H9 (cell line): ENCODE results near the gene TRIB2. TPM values are rescaled to one million over a fixed set of nuclear protein-coding genes. Genes with fewer than 3 reads are reported as not detected.

ENCODE experiments used
- DNase-seq: peaks from one replicate; pipeline ENCODE4 v3.0.0-alpha.2; 2017
- H2AFZ ChIP-seq: one replicate; pipeline ENCODE4 v1.6.1; 2013; ENCODE audit warnings: mild to moderate bottlenecking, low read length, control low read depth, moderate library complexity
- H2AK5ac ChIP-seq: 2 replicates; pipeline ENCODE4 v1.6.1; 2013; ENCODE audit warnings: low read length, control low read depth, mixed read lengths; ENCODE audit not compliant: insufficient read length
- H2BK120ac ChIP-seq: one replicate; pipeline ENCODE4 v1.6.1; 2013; ENCODE audit warnings: low read depth, mild to moderate bottlenecking, low read length, control low read depth, inconsistent platforms; ENCODE audit not compliant: poor library complexity, severe bottlenecking
- H2BK12ac ChIP-seq: 2 replicates; pipeline ENCODE4 v1.6.1; 2013; ENCODE audit warnings: low read length, control low read depth, mixed read lengths, low read depth; ENCODE audit not compliant: insufficient read length
- H2BK15ac ChIP-seq: 2 replicates; pipeline ENCODE4 v1.6.1; 2013; ENCODE audit warnings: low read depth, low read length, control low read depth
- H2BK20ac ChIP-seq: one replicate; pipeline ENCODE4 v1.6.1; 2013; ENCODE audit warnings: low read depth, mild to moderate bottlenecking, low read length, control low read depth, inconsistent platforms; ENCODE audit not compliant: poor library complexity, severe bottlenecking
- H2BK5ac ChIP-seq: 2 replicates; pipeline ENCODE4 v1.6.1; 2013; ENCODE audit warnings: low read length, control low read depth, mixed read lengths; ENCODE audit not compliant: insufficient read length
- H3K14ac ChIP-seq: 2 replicates; pipeline ENCODE4 v1.6.1; 2013; ENCODE audit warnings: low read length, control low read depth; ENCODE audit not compliant: insufficient read depth
- H3K18ac ChIP-seq: 2 replicates; pipeline ENCODE4 v1.6.1; 2013; ENCODE audit warnings: low read depth, mild to moderate bottlenecking, mixed read lengths, low read length, control low read depth; ENCODE audit not compliant: insufficient read length
- H3K23ac ChIP-seq: 2 replicates; pipeline ENCODE4 v1.6.1; 2013; ENCODE audit warnings: low read length, control low read depth, mixed read lengths, low read depth; ENCODE audit not compliant: insufficient read length
- H3K23me2 ChIP-seq: 2 replicates; pipeline ENCODE4 v1.6.1; 2013; ENCODE audit warnings: low read depth, mild to moderate bottlenecking, mixed read lengths, low read length, control low read depth; ENCODE audit not compliant: insufficient read length, poor library complexity, severe bottlenecking
- H3K27ac ChIP-seq: 2 replicates; pipeline ENCODE4 v1.5.1; 2013; ENCODE audit warnings: low read length, control low read depth, mixed read lengths, low read depth; ENCODE audit not compliant: insufficient read length
- H3K27me3 ChIP-seq: 2 replicates; pipeline ENCODE4 v1.6.1; 2013; ENCODE audit warnings: low read length, control low read depth, inconsistent platforms; ENCODE audit not compliant: insufficient read depth
- H3K4ac ChIP-seq: 2 replicates; pipeline ENCODE4 v1.6.1; 2013; ENCODE audit warnings: low read depth, mild to moderate bottlenecking, control low read depth, inconsistent platforms, low read length, moderate library complexity
- H3K4me1 ChIP-seq: 2 replicates; pipeline ENCODE4 v1.6.1; 2013; ENCODE audit warnings: low read length, control low read depth, inconsistent platforms; ENCODE audit not compliant: insufficient read depth
- H3K4me2 ChIP-seq: 2 replicates; pipeline ENCODE4 v1.6.1; 2013; ENCODE audit warnings: low read length, control low read depth, mixed read lengths; ENCODE audit not compliant: insufficient read length, insufficient read depth
- H3K56ac ChIP-seq: 2 replicates; pipeline ENCODE4 v1.6.1; 2013; ENCODE audit warnings: low read depth, mild to moderate bottlenecking, mixed read lengths, low read length, control low read depth; ENCODE audit not compliant: insufficient read length
- H3K79me1 ChIP-seq: 2 replicates; pipeline ENCODE4 v1.6.1; 2013; ENCODE audit warnings: low read depth, mild to moderate bottlenecking, moderate library complexity, low read length, control low read depth, inconsistent platforms; ENCODE audit not compliant: insufficient read depth, poor library complexity, severe bottlenecking
- H3K79me2 ChIP-seq: 2 replicates; pipeline ENCODE4 v1.6.1; 2013; ENCODE audit warnings: low read length, control low read depth, inconsistent platforms; ENCODE audit not compliant: insufficient read depth
- H3K9ac ChIP-seq: 2 replicates; pipeline ENCODE4 v1.6.1; 2013; ENCODE audit warnings: low read length, control low read depth, mixed read lengths; ENCODE audit not compliant: insufficient read length; ENCODE audit errors: extremely low read depth
- H3K9me3 ChIP-seq: one replicate; pipeline ENCODE4 v1.6.1; 2013; ENCODE audit warnings: low read depth, low read length, inconsistent platforms; ENCODE audit not compliant: control insufficient read depth
- H3T11ph ChIP-seq: one replicate; pipeline ENCODE4 v1.6.1; 2013; ENCODE audit warnings: mild to moderate bottlenecking, low read length, control low read depth, inconsistent platforms
- H4K20me1 ChIP-seq: one replicate; pipeline ENCODE4 v1.6.1; 2013; ENCODE audit not compliant: control insufficient read depth, insufficient read length, insufficient read depth
- H4K5ac ChIP-seq: 2 replicates; pipeline ENCODE4 v1.6.1; 2013; ENCODE audit warnings: low read depth, mild to moderate bottlenecking, mixed read lengths, low read length, control low read depth; ENCODE audit not compliant: insufficient read length
- H4K8ac ChIP-seq: replicated peaks from 2 replicates; pipeline ENCODE4 v1.6.1; 2013; ENCODE audit warnings: low read length, control low read depth, mixed read lengths, low read depth; ENCODE audit not compliant: insufficient read length
- H4K91ac ChIP-seq: 2 replicates; pipeline ENCODE4 v1.6.1; 2013; ENCODE audit warnings: low read depth, mild to moderate bottlenecking, moderate library complexity, mixed read lengths, low read length, control low read depth; ENCODE audit not compliant: insufficient read length
- H3K27ac Mint-ChIP-seq, 3 experiments: 2 replicates in 2 of 3; 3 replicates in 1 of 3; pipeline ENCODE4 v1.8.0; 2020 to 2021; ENCODE audit warnings: mixed read lengths in 3 of 3, mild to moderate bottlenecking in 1 of 3, moderate library complexity in 1 of 3
- H3K27me3 Mint-ChIP-seq: 2 replicates; pipeline ENCODE4 v1.8.0; 2021; ENCODE audit warnings: low read depth, mild to moderate bottlenecking, moderate library complexity, mixed read lengths
- H3K36me3 Mint-ChIP-seq, 3 experiments: 2 replicates in 2 of 3; 3 replicates in 1 of 3; pipeline ENCODE4 v1.8.0; 2020 to 2021; ENCODE audit warnings: low read depth in 3 of 3, mixed read lengths in 3 of 3; ENCODE audit not compliant: insufficient read depth in 1 of 3
- H3K4me1 Mint-ChIP-seq, 2 experiments: 2 replicates each; pipeline ENCODE4 v1.8.0; 2020; ENCODE audit warnings: mixed read lengths in 2 of 2
- H3K4me3 Mint-ChIP-seq, 2 experiments: 2 replicates in 1 of 2; 3 replicates in 1 of 2; pipeline ENCODE4 v1.8.0; 2020 to 2021; ENCODE audit warnings: mild to moderate bottlenecking in 2 of 2, mixed read lengths in 2 of 2, moderate library complexity in 1 of 2
- H3K9me3 Mint-ChIP-seq, 2 experiments: 2 replicates in 1 of 2; 3 replicates in 1 of 2; pipeline ENCODE4 v1.8.0; 2020; ENCODE audit warnings: mild to moderate bottlenecking in 2 of 2, mixed read lengths in 2 of 2, moderate library complexity in 1 of 2
- WGBS: extraction: QIAGEN DNeasy Blood & Tissue Kit; methylation state at CpG from one replicate; pipeline ENCODE4 v1.1.7; 2013; ENCODE audit warnings: missing lambda C conversion rate, low lambda C conversion rate, mixed read lengths; ENCODE audit not compliant: insufficient read length; ENCODE audit errors: extremely low coverage; 5-methylcytosine and 5-hydroxymethylcytosine counted together
- total RNA-seq: library from RNA; stranded (reverse); gene quantifications from 2 replicates; pipeline ENCODE4 v1.2.1, GENCODE V29; 2021
- TF ChIP-seq, protein P1 (sequence below): fragments of 200-600 bp; sonication (generic); conservative IDR thresholded peaks from 3 replicates; pipeline ENCODE4 v1.8.0; 2021; ENCODE audit warnings: antibody characterized with exemption, mild to moderate bottlenecking

Gene TRIB2
- total RNA-seq, 1 experiment from 2014 or later = 41.9 TPM

DNA sequence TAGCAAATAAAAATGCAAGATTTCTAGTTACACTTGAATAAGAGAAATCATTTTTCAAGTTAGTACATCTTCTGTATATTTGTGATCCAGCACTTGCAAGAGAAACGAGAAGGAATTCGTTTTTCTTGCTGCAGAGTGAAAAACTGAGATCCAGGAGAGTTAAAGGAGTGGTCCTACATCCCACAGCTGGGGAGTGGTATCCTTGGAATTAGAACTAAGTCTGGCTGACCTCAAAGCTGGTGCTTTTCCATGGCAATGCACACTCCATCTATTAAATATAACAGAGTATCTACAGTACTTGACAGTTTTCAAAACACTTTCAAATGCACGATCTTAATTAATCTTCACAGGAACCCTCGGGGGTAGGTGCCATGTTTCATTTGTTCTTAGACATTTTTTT, 46.8 kb downstream of the TRIB2 start:
- Histone ChIP-seq H3K18ac (no peak overlapping the region), H3K14ac (no peak overlapping the region), H3K4me2 (no peak overlapping the region), H3K27me3 (no peaks in the 10 kb centered on the region), H4K5ac (no peak overlapping the region), H2BK20ac (no peak overlapping the region), H2AK5ac (no peak overlapping the region), H2AFZ (no peak overlapping the region), H3K23ac (no peak overlapping the region), H2BK15ac (no peak overlapping the region), H2BK120ac (no peak overlapping the region), H3K4me1 (no peaks in the 10 kb centered on the region), H3K9ac (no peak overlapping the region), H2BK12ac (no peak overlapping the region), H3K4ac (no peak overlapping the region), H3K27ac (no peak overlapping the region), H3K56ac (no peak overlapping the region), H2BK5ac (no peak overlapping the region), H3K79me1 (no peaks in the 10 kb centered on the region), H3K9me3 (no peaks in the 10 kb centered on the region), H3K79me2 (no peaks in the 10 kb centered on the region), H4K91ac (no peak overlapping the region), H3T11ph (no peak overlapping the region), H4K8ac (no peak overlapping the region), H4K20me1 (no peaks in the 10 kb centered on the region), H3K23me2 (no peaks in the 10 kb centered on the region)
- TF ChIP-seq, protein P1, sequence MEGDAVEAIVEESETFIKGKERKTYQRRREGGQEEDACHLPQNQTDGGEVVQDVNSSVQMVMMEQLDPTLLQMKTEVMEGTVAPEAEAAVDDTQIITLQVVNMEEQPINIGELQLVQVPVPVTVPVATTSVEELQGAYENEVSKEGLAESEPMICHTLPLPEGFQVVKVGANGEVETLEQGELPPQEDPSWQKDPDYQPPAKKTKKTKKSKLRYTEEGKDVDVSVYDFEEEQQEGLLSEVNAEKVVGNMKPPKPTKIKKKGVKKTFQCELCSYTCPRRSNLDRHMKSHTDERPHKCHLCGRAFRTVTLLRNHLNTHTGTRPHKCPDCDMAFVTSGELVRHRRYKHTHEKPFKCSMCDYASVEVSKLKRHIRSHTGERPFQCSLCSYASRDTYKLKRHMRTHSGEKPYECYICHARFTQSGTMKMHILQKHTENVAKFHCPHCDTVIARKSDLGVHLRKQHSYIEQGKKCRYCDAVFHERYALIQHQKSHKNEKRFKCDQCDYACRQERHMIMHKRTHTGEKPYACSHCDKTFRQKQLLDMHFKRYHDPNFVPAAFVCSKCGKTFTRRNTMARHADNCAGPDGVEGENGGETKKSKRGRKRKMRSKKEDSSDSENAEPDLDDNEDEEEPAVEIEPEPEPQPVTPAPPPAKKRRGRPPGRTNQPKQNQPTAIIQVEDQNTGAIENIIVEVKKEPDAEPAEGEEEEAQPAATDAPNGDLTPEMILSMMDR = no peak
- H3K9me3 Mint-ChIP-seq = peaks cover 0 to 4% of the 10 kb centered on the region in 2 experiments; a peak in 2 of 5 replicates
- no peak overlapping the region for H3K4me3 Mint-ChIP-seq
- H3K36me3 Mint-ChIP-seq = peaks cover 0 to 2% (median 0%) of the 10 kb centered on the region in 3 experiments; a peak in 2 of 7 replicates
- no peak overlapping the region for H3K27ac Mint-ChIP-seq
- no CpG with 5 or more reads among the region's 4 CpGs for WGBS
- DNase-seq = no peak
- H3K27me3 Mint-ChIP-seq = peaks cover 23% of the 10 kb centered on the region
- peaks cover 17 to 21% of the 10 kb centered on the region in 2 experiments for H3K4me1 Mint-ChIP-seq
